K562 (cell line): ENCODE measurements around the gene ZBTB38. TPM values are rescaled to one million over a fixed set of nuclear protein-coding genes. Genes with fewer than 3 reads are reported as not detected.

Experiments used
- BMI1 ChIP-seq: fragments of 150-350 bp; IDR thresholded peaks from 2 replicates; pipeline ENCODE4 v1.6.1; 2014; ENCODE audit warnings: low read length
- CLOCK ChIP-seq: fragments of 250-450 bp; sonication (Bioruptor Pico); IDR thresholded peaks from 2 replicates; pipeline ENCODE4 v1.4.0; 2020; ENCODE audit warnings: mild to moderate bottlenecking, moderate library complexity, borderline replicate concordance
- GTF2B ChIP-seq: IDR thresholded peaks from 2 replicates; pipeline ENCODE4 v1.6.1; 2011; ENCODE audit not compliant: insufficient read length; ENCODE audit errors: extremely low read depth
- HDGF ChIP-seq: fragments of 450-650 bp; IDR thresholded peaks from 2 replicates; pipeline ENCODE4 v1.6.1; 2016
- HLTF ChIP-seq: fragments of 450-650 bp; IDR thresholded peaks from 2 replicates; pipeline ENCODE4 v1.6.1; 2016
- PHB2 ChIP-seq: fragments of 450-650 bp; IDR thresholded peaks from 2 replicates; pipeline ENCODE4 v1.6.1; 2017; ENCODE audit warnings: low read depth
- SMAD4 ChIP-seq: fragments of 250-450 bp; sonication (Bioruptor Pico); conservative IDR thresholded peaks from 2 replicates; pipeline ENCODE4 v1.8.0; 2021; ENCODE audit warnings: inconsistent platforms, mild to moderate bottlenecking, moderate library complexity
- TCF7 ChIP-seq: sonication (generic); IDR thresholded peaks from 2 replicates; pipeline ENCODE4 v1.6.1; 2016; ENCODE audit warnings: antibody characterized with exemption, borderline replicate concordance
- polyA plus RNA-seq, 8 experiments: library from polyadenylated mRNA; depleted of rRNA in 4 of 8; stranded (reverse) in 5 of 8; unstranded in 3 of 8; fragments of >200 nt; fragmentation: Nextera tagmentation in 2 of 8; fragmentation: Illumina TruSeq in 1 of 8; extraction: Ambion mirVana in 2 of 8; extraction: Trizol in 1 of 8; gene quantifications; 2 replicates each; pipeline versions ENCODE4 v1.2.1 to v1.2.3, GENCODE V29; 2011 to 2014; ENCODE audit warnings: inconsistent platforms in 1 of 8, missing spikeins in 1 of 8
- total RNA-seq, 7 experiments: library from RNA; depleted of rRNA in 6 of 7; stranded (reverse); fragments of >200 nt in 6 of 7; fragmentation: Illumina TruSeq in 2 of 7; extraction: Trizol in 2 of 7; gene quantifications; 2 replicates each; pipeline versions ENCODE4 v1.2.1 to v1.2.3, GENCODE V29; 2011 to 2021; ENCODE audit warnings: low replicate concordance in 1 of 7
- TF ChIP-seq, protein P1 (sequence below), 2 experiments: fragments of 450-650 bp in 1 of 2; sonication (generic) in 1 of 2; formaldehyde crosslinking in 1 of 2; IDR thresholded peaks; 2 replicates each; pipeline versions ENCODE4 v1.7.1 to v1.9.0; 2016 to 2022; ENCODE audit warnings: inconsistent platforms in 1 of 2, mild to moderate bottlenecking in 1 of 2, missing genetic modification reagents in 1 of 2
- TF ChIP-seq, protein P2 (sequence below): fragments of 450-650 bp; IDR thresholded peaks from 2 replicates; pipeline ENCODE4 v1.7.1; 2018; ENCODE audit warnings: mild to moderate bottlenecking, low read depth; ENCODE audit not compliant: partially characterized antibody

ZBTB38 gene
- total and polyA plus RNA-seq, 9 of the 15 experiments (the other 6 are each of a cell fraction or from before 2014, with no cell fraction given) = 12.1 to 39.4 (median 22.9) TPM

GRCh38 chr3:141331377-141332318 lies 36.7 kb upstream of the ZBTB38 start (continued):
- TF ChIP-seq, protein P1, sequence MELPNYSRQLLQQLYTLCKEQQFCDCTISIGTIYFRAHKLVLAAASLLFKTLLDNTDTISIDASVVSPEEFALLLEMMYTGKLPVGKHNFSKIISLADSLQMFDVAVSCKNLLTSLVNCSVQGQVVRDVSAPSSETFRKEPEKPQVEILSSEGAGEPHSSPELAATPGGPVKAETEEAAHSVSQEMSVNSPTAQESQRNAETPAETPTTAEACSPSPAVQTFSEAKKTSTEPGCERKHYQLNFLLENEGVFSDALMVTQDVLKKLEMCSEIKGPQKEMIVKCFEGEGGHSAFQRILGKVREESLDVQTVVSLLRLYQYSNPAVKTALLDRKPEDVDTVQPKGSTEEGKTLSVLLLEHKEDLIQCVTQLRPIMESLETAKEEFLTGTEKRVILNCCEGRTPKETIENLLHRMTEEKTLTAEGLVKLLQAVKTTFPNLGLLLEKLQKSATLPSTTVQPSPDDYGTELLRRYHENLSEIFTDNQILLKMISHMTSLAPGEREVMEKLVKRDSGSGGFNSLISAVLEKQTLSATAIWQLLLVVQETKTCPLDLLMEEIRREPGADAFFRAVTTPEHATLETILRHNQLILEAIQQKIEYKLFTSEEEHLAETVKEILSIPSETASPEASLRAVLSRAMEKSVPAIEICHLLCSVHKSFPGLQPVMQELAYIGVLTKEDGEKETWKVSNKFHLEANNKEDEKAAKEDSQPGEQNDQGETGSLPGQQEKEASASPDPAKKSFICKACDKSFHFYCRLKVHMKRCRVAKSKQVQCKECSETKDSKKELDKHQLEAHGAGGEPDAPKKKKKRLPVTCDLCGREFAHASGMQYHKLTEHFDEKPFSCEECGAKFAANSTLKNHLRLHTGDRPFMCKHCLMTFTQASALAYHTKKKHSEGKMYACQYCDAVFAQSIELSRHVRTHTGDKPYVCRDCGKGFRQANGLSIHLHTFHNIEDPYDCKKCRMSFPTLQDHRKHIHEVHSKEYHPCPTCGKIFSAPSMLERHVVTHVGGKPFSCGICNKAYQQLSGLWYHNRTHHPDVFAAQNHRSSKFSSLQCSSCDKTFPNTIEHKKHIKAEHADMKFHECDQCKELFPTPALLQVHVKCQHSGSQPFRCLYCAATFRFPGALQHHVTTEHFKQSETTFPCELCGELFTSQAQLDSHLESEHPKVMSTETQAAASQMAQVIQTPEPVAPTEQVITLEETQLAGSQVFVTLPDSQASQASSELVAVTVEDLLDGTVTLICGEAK (IDR thresholded peaks at IDR 0.05) = no peak
- TF ChIP-seq, protein P1 (CRISPR knock-in tag; IDR thresholded peaks at IDR 0.05) = no peak
- TF ChIP-seq SMAD4 (peak; percentile 86), PHB2 (no peak), BMI1 (no peak), TCF7 (no peak), HLTF (0 out of 2 replicates have a peak, but pooled peaks have one; percentile 51), CLOCK (CRISPR knock-in tag) (no peak), HDGF (0 out of 2 replicates have a peak, but pooled peaks have one; percentile 39), GTF2B (no peak)
- TF ChIP-seq, protein P2, sequence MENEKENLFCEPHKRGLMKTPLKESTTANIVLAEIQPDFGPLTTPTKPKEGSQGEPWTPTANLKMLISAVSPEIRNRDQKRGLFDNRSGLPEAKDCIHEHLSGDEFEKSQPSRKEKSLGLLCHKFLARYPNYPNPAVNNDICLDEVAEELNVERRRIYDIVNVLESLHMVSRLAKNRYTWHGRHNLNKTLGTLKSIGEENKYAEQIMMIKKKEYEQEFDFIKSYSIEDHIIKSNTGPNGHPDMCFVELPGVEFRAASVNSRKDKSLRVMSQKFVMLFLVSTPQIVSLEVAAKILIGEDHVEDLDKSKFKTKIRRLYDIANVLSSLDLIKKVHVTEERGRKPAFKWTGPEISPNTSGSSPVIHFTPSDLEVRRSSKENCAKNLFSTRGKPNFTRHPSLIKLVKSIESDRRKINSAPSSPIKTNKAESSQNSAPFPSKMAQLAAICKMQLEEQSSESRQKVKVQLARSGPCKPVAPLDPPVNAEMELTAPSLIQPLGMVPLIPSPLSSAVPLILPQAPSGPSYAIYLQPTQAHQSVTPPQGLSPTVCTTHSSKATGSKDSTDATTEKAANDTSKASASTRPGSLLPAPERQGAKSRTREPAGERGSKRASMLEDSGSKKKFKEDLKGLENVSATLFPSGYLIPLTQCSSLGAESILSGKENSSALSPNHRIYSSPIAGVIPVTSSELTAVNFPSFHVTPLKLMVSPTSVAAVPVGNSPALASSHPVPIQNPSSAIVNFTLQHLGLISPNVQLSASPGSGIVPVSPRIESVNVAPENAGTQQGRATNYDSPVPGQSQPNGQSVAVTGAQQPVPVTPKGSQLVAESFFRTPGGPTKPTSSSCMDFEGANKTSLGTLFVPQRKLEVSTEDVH = peak; percentile 31
